Esophagus muscularis mucosa (tissue), 3 donors: Measurements from ENCODE around the gene RPS6KA2.

Experiments
- CTCF ChIP-seq, 3 experiments: fragments of 200-600 bp in 2 of 3; fragments of 450-650 bp in 1 of 3; sonication (generic) in 2 of 3; IDR thresholded peaks; one replicate each; pipeline ENCODE4 v1.5.1; 2017 to 2019; ENCODE audit warnings: antibody characterized with exemption in 3 of 3, mild to moderate bottlenecking in 2 of 3, moderate library complexity in 1 of 3
- POLR2AphosphoS5 ChIP-seq, 2 donors: sonication (generic); formaldehyde crosslinking; IDR thresholded peaks; one replicate each; pipeline ENCODE4 v1.6.1; 2017; ENCODE audit warnings: antibody characterized with exemption in 2 of 2

GRCh38 chr6:166469426-166469961 is 157.6 kb downstream of the RPS6KA2 start:
- no peak for TF ChIP-seq POLR2AphosphoS5 (IDR thresholded peaks at IDR 0.05)
- TF ChIP-seq CTCF (IDR thresholded peaks at IDR 0.05) = no peak
